Keratinocyte (primary cell): ENCODE measurements around the gene SPATS2L.

Source experiments
- CTCF ChIP-seq, 3 experiments: IDR thresholded peaks in 1 of 3; conservative IDR thresholded peaks in 1 of 3; optimal IDR thresholded peaks in 1 of 3; 2 replicates in 2 of 3; 3 replicates in 1 of 3; pipeline versions ENCODE3 to v1.5.1; 2011; ENCODE audit warnings: low read length in 3 of 3, mild to moderate bottlenecking in 3 of 3, moderate library complexity in 2 of 3, control low read depth in 1 of 3, inconsistent platforms in 1 of 3; ENCODE audit not compliant: insufficient read depth in 2 of 3; ENCODE audit errors: extremely low read depth in 1 of 3
- EZH2 ChIP-seq: IDR thresholded peaks from one replicate; pipeline ENCODE4 v1.6.1; 2012; ENCODE audit warnings: inconsistent platforms, mild to moderate bottlenecking, low read length, moderate library complexity

GRCh38 chr2:200356857-200357384 is 50.4 kb downstream of the SPATS2L start:
- TF ChIP-seq CTCF (optimal IDR thresholded peaks at IDR 0.05 in 1 of 3, IDR thresholded peaks at IDR 0.05 in 1 of 3, conservative IDR thresholded peaks at IDR 0.05 in 1 of 3; ENCODE audit: extremely low read depth in 1 of 3, insufficient read depth in 2 of 3, low read length in 3 of 3), result no peak
- no peak for TF ChIP-seq EZH2
